Tibial nerve (tissue), 4 donors: ENCODE data around the gene WRAP73.

Experiments
- CTCF ChIP-seq, 5 experiments: fragments of 200-600 bp in 3 of 5; fragments of 450-650 bp in 2 of 5; sonication (generic) in 3 of 5; IDR thresholded peaks; one replicate each; pipeline ENCODE4 v1.5.1; 2016 to 2019; ENCODE audit warnings: antibody characterized with exemption in 5 of 5, mild to moderate bottlenecking in 3 of 5, moderate library complexity in 2 of 5
- EP300 ChIP-seq, 2 donors: sonication (generic); formaldehyde crosslinking; IDR thresholded peaks; one replicate each; pipeline ENCODE4 v1.6.1; 2017; ENCODE audit warnings: antibody characterized with exemption in 2 of 2, mild to moderate bottlenecking in 1 of 2
- POLR2A ChIP-seq, 2 donors: fragments of 450-650 bp; IDR thresholded peaks; one replicate each; pipeline ENCODE4 v1.6.1; 2017; ENCODE audit warnings: antibody characterized with exemption in 2 of 2, mild to moderate bottlenecking in 2 of 2, moderate library complexity in 2 of 2

- no peak for TF ChIP-seq POLR2A (IDR thresholded peaks at IDR 0.05)
- no peak for TF ChIP-seq CTCF (IDR thresholded peaks at IDR 0.05)
- TF ChIP-seq EP300 (IDR thresholded peaks at IDR 0.05): no peak
Measured at GRCh38 chr1:3692598-3692997, 42.7 kb upstream of the WRAP73 start.
